ENCODE measurements around the gene SLC10A2.
A peak's percentile ranks its signal among the peaks of the same experiment; 100 is the strongest.
"Not testable (repeated sequence)": the region's sequence is repeated elsewhere in the genome, so short reads cannot be mapped to it uniquely, and the experiment has no call there.

SLC10A2 gene, protein sequence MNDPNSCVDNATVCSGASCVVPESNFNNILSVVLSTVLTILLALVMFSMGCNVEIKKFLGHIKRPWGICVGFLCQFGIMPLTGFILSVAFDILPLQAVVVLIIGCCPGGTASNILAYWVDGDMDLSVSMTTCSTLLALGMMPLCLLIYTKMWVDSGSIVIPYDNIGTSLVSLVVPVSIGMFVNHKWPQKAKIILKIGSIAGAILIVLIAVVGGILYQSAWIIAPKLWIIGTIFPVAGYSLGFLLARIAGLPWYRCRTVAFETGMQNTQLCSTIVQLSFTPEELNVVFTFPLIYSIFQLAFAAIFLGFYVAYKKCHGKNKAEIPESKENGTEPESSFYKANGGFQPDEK

DNA sequence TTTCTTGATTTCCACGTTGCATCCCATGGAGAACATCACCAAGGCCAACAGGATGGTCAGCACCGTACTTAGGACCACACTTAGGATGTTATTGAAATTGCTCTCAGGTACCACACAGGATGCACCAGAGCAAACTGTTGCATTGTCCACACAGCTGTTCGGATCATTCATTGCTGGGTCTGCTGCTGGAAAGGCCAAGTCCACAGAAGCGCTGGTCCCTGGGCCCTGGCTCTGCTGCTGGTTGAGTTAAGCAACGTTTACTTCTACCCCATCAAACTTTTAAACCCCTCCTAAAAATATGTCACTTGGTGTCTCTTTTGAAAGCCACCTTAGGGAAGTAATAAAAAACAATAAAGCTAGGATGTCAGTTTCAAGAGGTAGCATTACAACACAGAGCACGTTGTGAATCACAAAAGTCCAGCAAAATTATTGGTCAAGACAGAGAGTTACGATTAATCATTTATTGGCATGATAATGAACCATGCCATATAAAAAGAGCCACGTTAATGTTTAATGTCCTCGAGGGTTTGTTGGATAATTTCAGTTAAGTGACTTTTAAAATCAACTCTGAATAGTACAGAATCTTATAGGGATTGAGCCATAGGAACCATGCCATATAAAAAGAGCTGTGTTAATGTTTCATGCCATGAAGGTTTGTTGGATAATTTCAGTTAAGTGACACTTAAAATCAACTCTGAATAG, at the start of gene SLC10A2:
SLC10A2 (minus strand) TSS at position 339 of the 702 bp plus-strand sequence; CDS start at position 171, 168 bp downstream.
- DNase-seq, result no peak

DNA sequence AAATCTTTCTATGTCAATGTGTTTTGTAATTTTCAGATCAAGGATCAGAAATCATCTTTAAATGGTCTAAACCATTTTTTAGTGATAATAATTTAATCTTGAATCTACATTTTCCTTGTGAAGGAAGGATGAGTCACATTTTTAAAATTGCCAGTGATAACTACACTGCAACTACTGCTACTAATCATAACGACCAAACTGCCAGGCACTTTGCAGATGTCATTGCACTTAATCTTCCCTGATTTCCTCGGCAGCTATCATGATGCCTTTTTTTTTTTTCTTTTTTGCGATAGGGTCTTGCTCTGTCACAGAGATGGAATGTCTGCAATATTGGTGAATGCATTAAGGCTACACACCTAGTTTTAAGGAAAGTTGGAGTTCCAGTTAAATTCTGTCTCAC, 41.4 kb upstream of the SLC10A2 start:
- no peak for DNase-seq

DNA sequence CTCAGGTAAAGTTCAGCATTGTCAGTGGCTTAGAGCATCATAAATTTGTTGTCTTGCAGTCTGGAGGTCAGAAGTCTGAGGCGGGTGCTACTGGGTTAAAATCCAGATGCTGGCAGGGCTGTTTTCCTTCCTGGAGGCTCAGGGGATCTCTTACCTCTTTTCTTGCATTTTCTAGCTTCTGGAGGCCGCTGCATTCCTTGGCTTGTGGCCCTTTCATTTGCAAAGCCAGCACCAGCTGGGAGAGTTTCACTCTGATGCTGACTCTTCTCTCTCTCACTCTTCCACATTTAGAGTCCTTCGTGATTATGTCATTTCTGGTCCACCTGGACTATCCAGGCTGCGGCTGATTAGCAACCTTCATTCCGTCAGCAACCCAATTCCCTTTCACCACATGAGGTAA, 38.1 kb upstream of the SLC10A2 start:
- no peak for DNase-seq

DNA sequence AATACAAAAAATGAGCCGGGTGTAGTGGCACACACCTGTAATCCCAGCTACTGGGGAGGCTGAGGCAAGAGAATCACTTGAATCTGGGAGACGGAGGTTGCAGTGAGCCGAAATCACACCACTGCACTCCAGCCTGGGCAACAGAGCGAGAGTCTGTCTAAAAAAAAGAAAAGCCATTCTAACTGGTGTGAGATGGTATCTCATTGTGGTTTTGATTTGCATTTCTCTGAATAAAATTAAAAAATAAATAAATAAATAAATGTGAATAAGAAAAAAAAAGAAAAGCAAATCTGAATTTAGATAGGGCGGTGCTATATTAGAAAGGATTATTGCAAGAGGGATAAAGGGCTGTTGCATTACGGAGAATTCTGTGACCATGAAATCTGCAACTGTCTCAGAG, 37.2 kb upstream of the SLC10A2 start:
- DNase-seq, result not testable (repeated sequence)

DNA sequence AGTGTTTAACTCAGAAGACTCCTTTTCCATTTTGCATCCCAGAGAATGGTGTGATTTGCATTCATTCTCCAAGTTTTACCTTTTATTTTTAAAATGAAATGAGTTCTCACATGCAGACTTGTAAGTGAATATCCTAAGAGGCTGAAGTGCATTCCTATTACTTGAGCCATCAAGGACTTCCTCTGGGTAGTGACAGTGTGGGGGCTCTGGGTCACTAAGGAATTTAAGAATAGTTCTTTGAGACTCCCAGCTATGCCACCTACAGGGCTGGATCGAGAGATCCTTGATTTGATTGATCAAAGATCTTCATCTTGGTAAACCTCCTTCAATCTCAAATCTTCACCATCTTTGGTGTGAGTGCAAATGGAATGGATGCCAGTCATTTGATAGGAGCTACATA, 36.3 kb upstream of the SLC10A2 start:
- DNase-seq, result no peak

DNA sequence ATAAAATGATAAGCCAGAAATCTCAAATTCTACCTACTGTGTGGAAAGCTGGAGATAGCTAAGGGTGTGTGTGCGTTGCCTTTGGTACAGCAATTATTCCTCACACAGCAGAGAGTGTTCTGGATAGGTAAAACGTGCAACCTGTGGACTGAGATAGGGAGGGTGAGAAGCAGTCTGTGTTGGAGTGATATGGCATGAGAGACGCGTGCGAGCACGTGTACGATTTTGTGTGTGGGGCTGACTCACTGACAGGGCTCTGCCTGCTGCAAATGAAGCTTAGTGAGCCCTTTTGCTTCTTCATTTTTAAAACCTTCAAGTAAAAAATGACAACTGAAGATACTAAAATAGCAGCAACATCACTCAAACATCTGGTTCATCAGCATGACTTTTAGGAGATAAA, 35.7 kb upstream of the SLC10A2 start:
- no peak for DNase-seq

DNA sequence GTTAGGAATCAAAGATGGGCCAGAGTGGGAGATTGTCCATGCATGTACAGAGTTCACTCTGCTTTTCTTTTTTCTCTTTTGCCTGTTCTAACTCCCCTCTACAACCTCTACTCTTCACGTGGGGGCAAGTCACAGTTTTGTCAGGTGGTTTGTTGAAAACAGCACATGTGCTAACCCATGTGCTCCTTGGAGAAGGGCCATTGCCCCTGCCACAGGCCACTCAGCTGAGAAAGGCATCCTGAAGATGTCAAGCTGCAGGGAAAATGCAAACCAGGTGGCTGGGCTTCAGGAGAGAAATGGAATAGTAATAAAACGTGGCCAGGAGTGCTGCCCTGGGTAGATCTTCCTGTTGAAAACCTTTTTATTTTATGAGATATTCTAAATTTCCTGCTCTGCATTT, 35.3 kb upstream of the SLC10A2 start:
- DNase-seq, result no peak

DNA sequence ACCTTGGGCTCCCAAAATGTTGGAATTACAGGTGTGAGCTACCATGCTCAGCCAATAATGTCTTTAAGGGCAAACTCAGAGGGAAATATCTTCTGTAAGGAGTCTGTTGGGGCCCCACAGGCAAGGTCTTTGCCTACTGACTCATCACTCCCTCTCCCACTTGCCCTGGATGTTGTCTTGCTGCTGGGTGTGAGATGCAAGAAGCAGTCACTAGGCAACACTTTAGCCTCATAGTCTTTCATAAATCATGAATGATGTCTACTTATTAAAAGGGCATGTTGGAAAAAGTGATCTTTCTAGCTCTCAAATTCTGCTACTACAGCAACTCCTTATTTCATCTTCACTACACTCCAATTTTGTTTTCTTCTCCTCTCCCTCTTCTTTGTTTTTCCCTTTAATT, 34.6 kb upstream of the SLC10A2 start:
- DNase-seq, result no peak

DNA sequence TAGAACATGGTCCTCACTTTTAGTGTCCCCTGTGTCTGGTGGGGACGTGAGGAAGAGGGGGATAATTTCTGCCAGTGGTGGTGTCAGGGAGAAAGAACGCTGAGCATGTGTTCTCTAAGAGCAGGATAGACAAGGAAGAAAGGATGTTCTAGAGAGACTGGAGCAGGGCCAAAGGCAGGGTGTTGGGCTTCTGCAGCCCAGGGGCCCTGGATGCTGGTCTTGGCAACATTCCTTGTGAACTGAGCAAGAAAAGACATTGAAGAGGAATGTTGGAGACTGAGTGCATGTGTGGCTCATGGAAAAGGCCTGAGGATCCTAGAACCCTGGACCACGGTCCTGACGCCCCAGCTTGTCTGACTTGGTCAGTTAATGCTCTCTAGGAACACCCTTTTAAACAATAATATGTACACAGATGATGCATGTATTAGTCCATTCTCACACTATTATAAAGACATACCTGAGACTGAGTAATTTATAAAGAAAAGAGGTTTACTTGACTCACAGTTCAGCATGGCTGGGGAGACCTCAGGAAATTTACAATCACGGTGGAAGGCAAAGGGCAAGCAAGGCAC, 33.6 kb upstream of the SLC10A2 start:
- DNase-seq, result no peak

DNA sequence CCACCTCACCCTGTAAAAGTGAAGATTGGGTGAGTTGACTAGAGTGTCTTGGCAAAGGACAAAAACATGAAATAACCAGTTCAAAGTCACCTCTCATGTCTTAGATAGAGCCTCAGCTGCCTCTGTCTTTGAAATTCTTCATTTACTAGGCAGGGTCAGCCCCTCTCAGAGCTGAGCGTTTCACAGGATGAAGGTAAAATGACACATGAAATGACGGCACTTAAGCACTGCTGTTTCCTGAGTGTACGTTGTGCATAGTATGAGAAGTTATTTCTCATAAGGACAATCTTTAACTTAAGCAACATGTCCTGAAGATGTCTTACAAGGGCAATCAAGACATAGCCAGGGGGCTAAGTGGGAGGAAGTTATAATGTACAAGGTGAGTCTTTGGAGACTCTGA, 32.3 kb upstream of the SLC10A2 start:
- no peak for DNase-seq

DNA sequence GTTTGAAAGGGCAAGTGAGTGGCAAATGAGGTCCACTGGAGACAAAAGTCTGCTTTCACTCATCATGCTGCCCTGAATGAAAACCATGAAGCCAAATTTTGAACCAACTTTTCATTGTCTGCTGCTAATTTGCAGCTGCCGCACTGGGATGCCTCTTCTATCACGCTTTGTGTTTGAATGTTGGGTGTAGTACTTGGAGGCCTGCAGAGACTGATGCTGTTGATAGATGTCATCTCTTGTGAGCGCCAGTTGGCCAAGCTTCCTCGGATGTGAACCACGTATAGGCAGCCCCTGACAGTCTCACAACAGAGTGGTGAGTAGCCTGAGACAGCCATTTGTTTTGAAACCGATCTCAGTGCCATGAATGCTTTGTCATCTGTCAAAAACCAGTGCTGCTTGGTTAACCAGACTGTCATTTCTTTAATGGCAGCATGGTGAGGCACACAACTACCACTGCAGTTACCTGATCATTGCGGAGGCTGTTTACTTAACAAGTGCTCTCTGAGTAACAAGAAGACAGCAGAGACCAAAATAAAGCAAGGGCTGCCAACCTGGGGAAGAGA, 31.2 kb upstream of the SLC10A2 start:
- no peak for DNase-seq

DNA sequence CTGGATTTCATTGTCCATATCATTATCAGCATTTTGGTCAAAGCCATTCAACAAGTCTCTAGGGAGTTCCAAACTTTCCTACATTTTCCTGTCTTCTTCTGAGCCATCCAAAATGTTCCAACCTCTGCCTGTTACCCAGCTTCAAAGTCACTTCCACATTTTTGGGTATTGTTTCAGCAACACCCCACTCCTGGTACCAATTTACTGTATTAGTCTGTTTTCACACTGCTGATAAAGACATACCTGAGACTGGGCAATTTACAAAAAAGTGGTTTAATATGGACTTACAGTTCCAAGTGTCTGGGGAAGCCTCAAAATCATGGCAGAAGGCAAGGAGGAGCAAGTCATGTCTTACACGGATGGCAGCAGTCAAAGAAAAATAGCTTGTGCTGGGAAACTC, 27.4 kb upstream of the SLC10A2 start:
- DNase-seq, result not testable (repeated sequence)

DNA sequence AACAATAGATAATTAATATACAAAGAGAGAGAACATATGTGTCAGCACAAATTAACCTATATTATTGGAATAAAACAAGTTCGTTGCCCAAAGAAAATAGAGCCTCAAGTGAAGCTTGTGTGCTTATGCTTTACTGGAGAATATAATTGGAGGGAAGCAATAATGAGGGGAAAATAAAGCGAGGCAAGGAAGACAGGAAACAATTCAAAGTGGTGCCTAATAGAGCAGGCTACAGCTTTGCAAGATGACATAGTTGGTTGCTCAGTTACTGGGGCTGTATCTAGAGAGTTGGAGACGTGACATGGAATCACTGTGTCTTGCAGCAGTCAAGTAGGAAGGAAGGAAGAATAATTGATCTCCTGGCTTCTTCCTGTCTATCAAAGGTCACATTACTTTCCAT, 21.1 kb upstream of the SLC10A2 start:
- DNase-seq, result no peak

DNA sequence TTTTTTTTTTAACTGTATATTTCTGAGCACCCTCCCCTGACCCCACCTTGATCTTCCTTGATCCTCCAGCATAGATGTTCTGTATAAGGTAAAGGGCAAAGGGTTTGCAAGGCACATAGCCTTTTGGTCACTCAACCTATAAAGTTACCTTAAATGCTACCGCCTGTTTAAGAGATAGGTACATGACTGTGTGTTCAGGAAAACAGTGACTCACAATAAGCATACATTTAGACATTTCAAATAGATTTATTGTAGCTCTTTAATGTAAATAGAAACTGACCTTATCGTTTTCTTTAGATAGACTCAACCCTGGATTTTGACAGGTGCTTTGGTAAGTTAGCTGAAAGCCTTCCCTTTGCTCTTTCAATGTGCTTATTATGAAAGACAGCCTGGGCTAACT, 15.2 kb upstream of the SLC10A2 start:
- no peak for DNase-seq

DNA sequence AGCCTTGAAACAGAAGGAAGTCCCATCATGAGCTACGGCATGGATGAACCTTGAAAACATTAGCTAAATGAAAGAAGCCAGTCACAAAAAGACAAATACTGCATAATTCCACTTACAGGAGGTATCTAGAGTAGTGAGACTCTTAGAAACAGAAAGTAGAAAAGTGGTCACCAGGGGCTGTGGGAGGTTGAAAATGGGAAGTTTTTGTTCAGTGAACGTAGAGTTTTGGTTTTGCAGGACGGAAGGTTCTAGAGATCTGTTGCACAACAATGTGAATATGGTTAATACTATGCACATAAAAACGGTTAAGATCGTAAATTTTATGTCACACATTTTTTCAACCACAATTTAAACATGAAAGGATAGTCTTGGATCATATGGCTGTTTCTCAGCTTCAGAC, 11.9 kb upstream of the SLC10A2 start:
- DNase-seq, result no peak

DNA sequence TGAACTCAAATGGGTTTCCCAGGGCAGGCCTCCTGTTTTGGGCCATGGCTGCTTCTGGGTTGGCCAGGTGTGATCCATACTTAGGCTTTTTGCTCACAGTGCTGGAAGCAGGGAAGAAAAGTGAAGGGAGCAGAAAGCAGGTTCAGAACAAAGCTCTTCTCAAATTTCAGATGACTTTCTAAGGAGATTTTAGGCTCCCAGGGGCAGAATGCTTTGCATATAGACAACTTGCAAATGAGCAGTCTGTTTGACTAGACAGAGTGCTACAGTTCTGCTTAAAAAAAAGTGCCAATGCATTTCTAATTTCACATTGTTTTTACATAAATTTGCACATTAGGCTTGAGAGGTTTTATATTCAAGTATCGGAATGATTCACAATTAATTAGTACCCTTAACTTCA, 2.6 kb upstream of the SLC10A2 start:
- no peak for DNase-seq

DNA sequence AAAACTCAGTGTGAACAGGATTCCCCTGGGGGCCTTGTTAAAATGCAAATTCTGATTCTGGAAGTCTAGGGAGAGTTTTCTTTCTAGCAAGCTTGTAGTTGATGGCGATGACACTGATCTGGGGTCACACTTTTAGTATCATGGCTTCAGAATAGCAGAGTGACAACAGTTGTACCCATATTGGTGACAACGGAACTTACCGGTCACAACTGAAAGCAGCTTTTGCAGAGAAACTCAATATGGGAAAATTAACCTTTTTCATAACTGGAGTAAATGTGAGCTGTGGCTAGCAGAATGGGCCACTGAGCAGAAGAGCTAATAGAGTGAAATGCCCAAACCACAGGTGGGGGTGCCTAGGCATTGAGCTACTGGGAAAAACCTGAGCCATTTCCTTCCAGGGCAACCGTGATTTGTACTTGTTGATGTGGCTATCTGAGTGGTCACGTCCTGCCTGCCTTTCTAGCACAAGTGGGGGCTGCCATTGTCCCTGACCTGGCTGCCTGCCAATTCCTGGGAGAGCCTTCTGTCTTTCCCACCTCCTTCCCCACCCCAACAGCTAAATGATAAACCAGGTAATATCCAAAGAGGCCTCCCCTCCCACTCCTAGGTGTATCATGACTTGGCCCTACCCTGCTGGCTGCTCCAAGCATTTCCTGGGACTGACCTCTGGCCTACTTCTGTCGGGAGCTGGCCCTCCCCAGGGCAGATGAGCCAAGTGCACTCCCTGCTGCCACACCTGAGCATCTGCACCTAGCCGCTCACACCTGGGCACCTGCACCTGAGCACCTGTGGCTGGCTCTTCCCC, 1.7 kb upstream of the SLC10A2 start:
- DNase-seq, result peak; percentile 28

DNA sequence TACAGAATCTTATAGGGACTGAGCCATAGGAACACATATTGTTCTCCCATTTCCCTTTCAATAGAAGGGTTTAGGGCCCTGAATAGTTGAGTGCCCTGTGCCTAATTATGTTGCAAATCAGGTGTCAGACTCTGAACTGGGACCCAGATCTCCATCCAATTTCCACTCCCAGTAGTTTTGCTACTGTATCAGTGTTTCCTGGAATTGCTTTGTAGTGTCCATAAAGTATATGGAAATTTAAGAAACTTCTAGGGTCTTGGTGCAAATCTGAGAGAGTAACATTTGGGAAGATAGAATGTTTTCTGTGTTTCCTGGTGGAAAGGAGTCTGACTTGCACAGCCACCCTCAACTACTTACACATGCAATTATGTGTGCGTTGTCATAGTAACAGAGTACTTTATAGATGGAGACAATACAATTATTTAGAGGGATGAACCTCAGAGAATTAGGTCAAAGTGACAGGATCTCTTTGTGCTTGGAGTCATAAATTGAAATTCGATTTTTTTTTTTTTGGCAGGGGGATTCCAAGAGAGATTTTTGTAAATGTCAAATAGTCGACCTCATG, 646 bp upstream of the SLC10A2 start:
- no peak for DNase-seq

DNA sequence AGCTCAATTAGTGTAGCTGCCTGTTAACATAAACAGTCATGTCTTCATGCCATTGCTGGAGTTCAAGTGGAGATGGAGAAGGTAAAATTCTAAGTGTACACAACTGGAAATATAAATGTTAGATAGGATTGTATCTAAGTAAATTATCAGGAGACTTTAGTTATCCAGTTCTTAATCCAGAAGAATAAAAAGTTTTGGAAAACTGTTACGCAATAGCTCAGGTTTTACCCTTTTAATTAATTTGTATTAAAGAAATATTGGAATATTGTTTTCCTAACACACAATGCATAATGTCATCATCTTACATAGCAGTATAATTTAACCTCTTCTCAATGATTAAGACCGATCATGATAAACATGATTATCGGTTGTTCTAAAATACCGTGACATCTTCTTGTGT, 2.8 kb downstream of the SLC10A2 start:
- no peak for DNase-seq

DNA sequence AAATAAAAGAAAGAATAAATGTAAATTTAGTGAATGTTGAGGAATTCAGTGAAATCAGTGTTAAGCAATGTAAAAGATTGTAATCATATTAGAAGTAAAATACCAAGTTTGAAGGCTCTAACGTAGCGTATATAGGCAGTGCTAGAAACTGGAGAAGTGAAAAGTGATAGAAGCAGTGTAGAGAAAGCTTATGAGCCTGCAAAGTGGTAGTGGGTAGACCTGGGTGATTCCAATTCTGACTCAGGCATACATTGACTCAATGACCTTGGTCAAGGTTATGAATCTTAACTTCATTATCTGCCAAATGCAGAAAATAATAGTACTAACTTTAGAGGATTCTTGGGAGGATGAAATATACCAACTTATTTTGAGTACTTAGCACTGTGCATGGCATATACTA, 4.1 kb downstream of the SLC10A2 start:
- no peak for DNase-seq

DNA sequence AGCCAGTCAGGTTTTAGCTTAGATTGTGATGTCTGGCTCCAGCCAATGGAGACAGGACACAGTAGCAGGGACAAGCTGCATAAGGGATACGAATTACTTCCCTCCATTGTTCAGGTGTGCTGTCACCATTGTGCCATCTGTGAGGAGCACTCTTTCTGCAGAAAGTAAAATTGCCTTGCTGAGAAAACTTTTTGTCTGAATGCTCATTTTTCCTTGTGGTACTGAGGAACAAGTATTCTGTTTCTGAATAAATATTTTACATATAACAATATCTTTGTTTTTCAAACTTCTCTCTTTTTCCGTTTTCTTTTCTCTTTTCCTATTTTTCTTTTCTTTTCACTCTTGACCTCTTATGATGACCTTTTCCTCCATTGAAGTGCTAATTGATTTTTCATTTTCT, 10.2 kb downstream of the SLC10A2 start:
- no peak for DNase-seq

DNA sequence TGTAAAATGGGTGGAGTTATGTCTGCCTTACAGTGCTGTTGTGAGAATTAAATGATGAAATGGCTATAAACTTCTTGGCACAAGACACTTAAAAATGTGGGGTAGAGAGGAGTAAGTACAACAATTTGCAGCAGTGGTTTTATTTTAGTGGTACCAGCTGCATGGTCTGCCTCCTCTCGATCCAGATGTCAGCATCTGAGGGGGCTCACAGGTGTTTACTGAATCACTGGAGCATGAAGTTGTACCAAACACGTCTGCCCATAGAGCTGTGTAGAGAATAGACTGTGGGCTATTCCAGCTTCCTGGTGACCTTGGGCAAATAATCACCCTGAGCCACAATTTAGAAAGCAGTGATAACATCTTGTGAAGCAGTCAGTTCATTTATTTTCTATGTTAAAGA, 11.1 kb downstream of the SLC10A2 start:
- no peak for DNase-seq

DNA sequence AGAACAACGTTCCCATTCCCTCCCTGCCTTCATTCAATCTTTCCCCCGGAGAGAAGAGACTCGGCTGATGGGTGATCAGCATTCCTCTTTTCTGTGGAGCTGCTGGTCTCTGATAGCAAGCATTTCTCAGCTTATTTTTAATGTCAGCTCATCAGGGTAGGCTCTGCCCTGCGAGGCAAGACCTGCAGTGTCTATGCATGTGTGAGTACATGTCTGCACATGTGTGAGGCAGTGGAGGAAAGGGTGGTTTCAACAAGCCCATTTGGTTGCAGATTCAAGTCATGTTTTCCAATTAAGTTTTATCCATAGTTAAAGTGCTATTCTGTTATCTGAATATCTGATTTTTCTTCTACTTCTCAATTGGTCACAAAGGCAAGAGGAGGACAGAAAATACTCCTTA, 19.5 kb downstream of the SLC10A2 start:
- no peak for DNase-seq
